ENCODE data around the gene SORL1. TPM values are rescaled to one million over a fixed set of nuclear protein-coding genes. Genes with fewer than 3 reads are reported as not detected.
A peak's percentile ranks its signal among the peaks of the same experiment; 100 is the strongest.

The SORL1 gene
- total and polyA plus RNA-seq, 2 of the 8 experiments (the other 6 are each of a cell fraction or from before 2014, with no cell fraction given) = 38.1 to 65.5 TPM

DNA sequence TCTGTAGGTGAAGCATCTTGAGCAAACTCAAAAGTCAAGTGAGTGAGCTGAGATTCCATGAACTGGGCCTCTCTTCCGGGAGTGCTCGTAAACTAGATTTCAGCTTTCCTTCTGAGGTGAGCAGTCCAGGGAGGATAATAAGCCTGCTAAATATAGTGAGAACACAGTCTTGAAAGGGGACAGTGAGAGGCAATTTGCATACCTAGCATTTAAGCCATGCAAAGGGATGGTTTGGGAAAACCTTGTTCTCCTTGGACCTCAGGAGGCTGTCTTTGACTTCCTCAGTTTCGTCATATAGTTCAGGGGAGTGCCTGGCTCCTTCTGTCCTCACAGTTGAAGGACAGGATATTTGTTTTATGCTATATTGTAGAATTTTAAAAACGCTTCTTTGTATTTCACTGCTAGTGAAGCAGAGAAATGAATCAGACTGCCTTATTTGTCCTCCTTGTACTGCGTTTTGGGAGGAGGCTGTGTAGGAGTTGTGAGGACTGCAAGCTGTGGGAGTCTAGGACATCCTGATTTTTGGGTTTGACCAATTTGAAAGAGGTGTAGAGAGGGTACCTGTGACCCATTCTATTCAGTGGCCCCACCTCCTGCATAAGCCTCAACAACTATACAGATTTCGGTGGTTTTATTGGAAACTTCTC, 11.7 kb downstream of the SORL1 start:
- no peak for DNase-seq (ENCODE audit: low read depth in 1 of 2, low spot score in 2 of 2)
- no peak for FAIRE-seq

More for the DNA sequence above, 11.7 kb downstream of the SORL1 start:
- Histone ChIP-seq H3K27me3 (replicated peaks in 1 of 4; ENCODE audit: control insufficient read depth in 3 of 4, extremely low read depth in 1 of 4, insufficient read depth in 3 of 4, low read length in 3 of 4) (no peaks in the 10 kb centered on the region), H2BK15ac (ENCODE audit: low read length) (no peak overlapping the region; the same call in 1 of the 2 replicates), H3K18ac (ENCODE audit: extremely low read depth, low read length) (0 out of 2 replicates have a peak overlapping the region, but pooled peaks have one; percentile 48), H3K56ac (replicated peaks; ENCODE audit: insufficient read length, low read depth, low read length) (no peak overlapping the region), H3K4me2 (ENCODE audit: insufficient read depth in 1 of 2, low read depth in 2 of 2, low read length in 2 of 2) (0 out of 4 replicates have a peak overlapping the region, but pooled peaks of 1 of the 2 experiments have one; percentile 0), H3K9ac (replicated peaks in 1 of 4; ENCODE audit: extremely low read depth in 1 of 4, low read depth in 3 of 4, low read length in 3 of 4) (no peak overlapping the region), H3K79me2 (ENCODE audit: control insufficient read depth in 1 of 2, insufficient read depth in 2 of 2, low read length in 2 of 2) (peaks cover 9 to 91% of the 10 kb centered on the region in 2 experiments), H2BK5ac (ENCODE audit: low read depth, low read length) (0 out of 2 replicates have a peak overlapping the region, but pooled peaks have one; percentile 14), H2BK20ac (ENCODE audit: low read length) (no peak overlapping the region), H3K23ac (ENCODE audit: insufficient read length) (no peak overlapping the region), H2AFZ (ENCODE audit: low read length) (no peak overlapping the region), H4K8ac (ENCODE audit: extremely low read depth, insufficient read depth, low read length) (no peak overlapping the region), H3K23me2 (ENCODE audit: low read depth, low read length) (no peaks in the 10 kb centered on the region), H4K5ac (ENCODE audit: insufficient read length, low read depth, low read length) (no peak overlapping the region), H3K4ac (replicated peaks; ENCODE audit: insufficient read length, low read depth, low read length) (no peak overlapping the region), H2AK5ac (ENCODE audit: low read depth, low read length) (no peak overlapping the region), H3K4me1 (replicated peaks in 1 of 4; ENCODE audit: control insufficient read depth in 3 of 4, insufficient read depth in 4 of 4, low read length in 3 of 4) (peaks cover 21 to 37% (median 29%) of the 10 kb centered on the region in 4 experiments), H4K20me1 (replicated peaks in 1 of 2; ENCODE audit: control insufficient read depth in 1 of 2, insufficient read depth in 2 of 2, low read length in 2 of 2) (peaks cover 2% of the 10 kb centered on the region in 2 experiments), H3K9me3 (ENCODE audit: insufficient read depth in 2 of 2, low read depth in 1 of 2, low read length in 1 of 2) (no peaks in the 10 kb centered on the region), H3K27ac (ENCODE audit: low read depth, low read length) (0 out of 2 replicates have a peak overlapping the region, but pooled peaks have one; percentile 1), H2BK120ac (replicated peaks; ENCODE audit: low read depth, low read length) (no peak overlapping the region), H4K91ac (replicated peaks; ENCODE audit: insufficient read length, low read length) (no peak overlapping the region), H3K36me3 (ENCODE audit: control insufficient read depth in 2 of 4, insufficient read depth in 4 of 4, low read length in 3 of 4) (no peaks in the 10 kb centered on the region), H2BK12ac (ENCODE audit: low read depth, low read length) (no peak overlapping the region), H3K79me1 (ENCODE audit: low read depth, low read length) (peaks cover 22% of the 10 kb centered on the region), H3K14ac (ENCODE audit: insufficient read length) (no peak overlapping the region), H3K4me3 (ENCODE audit: extremely low read depth in 1 of 4, insufficient read depth in 2 of 4, low read depth in 3 of 4, low read length in 4 of 4) (no peak overlapping the region)
- CTCF ChIA-PET (ENCODE audit: partially characterized antibody) = interaction anchor here (0.6 to 3.2 kb wide), 4 partner anchors 11 to 363 kb away, joined by 4 to 11 read pairs (median 6); partner anchors contain the start of genes SORL1, SORL1-AS1 and TECTA
- no peak for TF ChIP-seq KDM1A (IDR thresholded peaks at IDR 0.05; ENCODE audit: borderline replicate concordance, low read length)
- TF ChIP-seq KDM4A (IDR thresholded peaks at IDR 0.05; ENCODE audit: low read depth, low read length, severe bottlenecking) = no peak
- TF ChIP-seq CBX8 (IDR thresholded peaks at IDR 0.05; ENCODE audit: borderline replicate concordance, low read depth, low read length) = no peak
- no peak for TF ChIP-seq SIX5 (IDR thresholded peaks at IDR 0.05; ENCODE audit: low read depth, low read length)
- TF ChIP-seq EP300 (IDR thresholded peaks at IDR 0.05; ENCODE audit: borderline replicate concordance in 1 of 2, low read depth in 2 of 2, low read length in 2 of 2) = no peak
- 79% methylated on average over 6 of the region's 6 CpGs; no CpG with 5 or more reads in 1 of the 2 experiments for WGBS, 2 experiments (ENCODE audit: extremely low coverage in 1 of 2, insufficient coverage in 1 of 2, insufficient read length in 1 of 2, insufficient replicate concordance in 2 of 2, low coverage in 1 of 2, low lambda C conversion rate in 2 of 2, missing lambda C conversion rate in 1 of 2)
- POLR2A ChIA-PET (ENCODE audit: partially characterized antibody) = interaction anchor here (2.7 to 4.0 kb wide), 2 partner anchors 9 to 12 kb away, joined by 11 to 16 read pairs; partner anchors contain the start of genes SORL1 and SORL1-AS1

Measured in H1 (cell line).